ENCODE results near the gene ATP7B.

ATP7B gene

GRCh38 chr13:51956717-51957116, 54.5 kb downstream of the ATP7B start:
- no peaks in the 10 kb centered on the region for H3K36me3 ChIP-seq (ENCODE audit: insufficient read depth, low read length)
- H3K4me3 ChIP-seq (ENCODE audit: low read length): no peak overlapping the region
- no peak overlapping the region for H3K9ac ChIP-seq (ENCODE audit: low read depth, low read length)
- H3K4me1 ChIP-seq (ENCODE audit: control insufficient read depth, insufficient read depth, low read length): peaks cover 20% of the 10 kb centered on the region
- H3K9me3 ChIP-seq (replicated peaks; ENCODE audit: low read length): no peaks in the 10 kb centered on the region
- H3K4me2 ChIP-seq (ENCODE audit: low read length): no peak overlapping the region
- no peaks in the 10 kb centered on the region for H3K27me3 ChIP-seq (ENCODE audit: control insufficient read depth, insufficient read depth, low read length)

GRCh38 chr13:51955816-51956603, 55.2 kb downstream of the ATP7B start:
- Histone ChIP-seq H3K9me3 (replicated peaks; ENCODE audit: low read length) (no peaks in the 10 kb centered on the region), H3K4me2 (ENCODE audit: low read length) (peak overlapping the region; percentile 70), H3K4me1 (ENCODE audit: control insufficient read depth, insufficient read depth, low read length) (peaks cover 20% of the 10 kb centered on the region), H3K36me3 (ENCODE audit: insufficient read depth, low read length) (no peaks in the 10 kb centered on the region), H3K27me3 (ENCODE audit: control insufficient read depth, insufficient read depth, low read length) (no peaks in the 10 kb centered on the region), H3K9ac (ENCODE audit: low read depth, low read length) (no peak overlapping the region), H3K4me3 (ENCODE audit: low read length) (peak overlapping the region; percentile 41)

GRCh38 chr13:51955281-51955771, 55.9 kb downstream of the ATP7B start:
- no peaks in the 10 kb centered on the region for H3K27me3 ChIP-seq (ENCODE audit: control insufficient read depth, insufficient read depth, low read length)
- H3K9ac ChIP-seq (ENCODE audit: low read depth, low read length): no peak overlapping the region
- peak overlapping the region; percentile 11 for H3K4me3 ChIP-seq (ENCODE audit: low read length)
- H3K36me3 ChIP-seq (ENCODE audit: insufficient read depth, low read length): no peaks in the 10 kb centered on the region
- no peaks in the 10 kb centered on the region for H3K9me3 ChIP-seq (replicated peaks; ENCODE audit: low read length)
- peaks cover 20% of the 10 kb centered on the region for H3K4me1 ChIP-seq (ENCODE audit: control insufficient read depth, insufficient read depth, low read length)
- H3K4me2 ChIP-seq (ENCODE audit: low read length): peak overlapping the region; percentile 70

- no peaks in the 10 kb centered on the region for H3K9me3 ChIP-seq (replicated peaks; ENCODE audit: low read length)
- H3K4me1 ChIP-seq (ENCODE audit: control insufficient read depth, insufficient read depth, low read length): peaks cover 20% of the 10 kb centered on the region
- H3K4me3 ChIP-seq (ENCODE audit: low read length): no peak overlapping the region
- no peaks in the 10 kb centered on the region for H3K27me3 ChIP-seq (ENCODE audit: control insufficient read depth, insufficient read depth, low read length)
- no peak overlapping the region for H3K4me2 ChIP-seq (ENCODE audit: low read length)
- H3K36me3 ChIP-seq (ENCODE audit: insufficient read depth, low read length): no peaks in the 10 kb centered on the region
- no peak overlapping the region for H3K9ac ChIP-seq (ENCODE audit: low read depth, low read length)
These were observed 57.7 kb downstream of the ATP7B start for GRCh38 chr13:51953347-51954195.

- Histone ChIP-seq H3K36me3 (ENCODE audit: insufficient read depth, low read length) (no peaks in the 10 kb centered on the region), H3K9me3 (replicated peaks; ENCODE audit: low read length) (no peaks in the 10 kb centered on the region), H3K4me2 (ENCODE audit: low read length) (no peak overlapping the region), H3K4me3 (ENCODE audit: low read length) (no peak overlapping the region), H3K27me3 (ENCODE audit: control insufficient read depth, insufficient read depth, low read length) (no peaks in the 10 kb centered on the region), H3K4me1 (ENCODE audit: control insufficient read depth, insufficient read depth, low read length) (peaks cover 12% of the 10 kb centered on the region), H3K9ac (ENCODE audit: low read depth, low read length) (no peak overlapping the region)
These were observed 60.5 kb downstream of the ATP7B start for GRCh38 chr13:51950722-51951121.

- Histone ChIP-seq H3K9me3 (replicated peaks; ENCODE audit: low read length) (no peaks in the 10 kb centered on the region), H3K4me1 (ENCODE audit: control insufficient read depth, insufficient read depth, low read length) (no peaks in the 10 kb centered on the region), H3K9ac (ENCODE audit: low read depth, low read length) (no peak overlapping the region), H3K27me3 (ENCODE audit: control insufficient read depth, insufficient read depth, low read length) (peaks cover 3% of the 10 kb centered on the region), H3K4me2 (ENCODE audit: low read length) (no peak overlapping the region), H3K36me3 (ENCODE audit: insufficient read depth, low read length) (no peaks in the 10 kb centered on the region), H3K4me3 (ENCODE audit: low read length) (no peak overlapping the region)
These were observed 65.0 kb downstream of the ATP7B start for GRCh38 chr13:51946163-51946669.

GRCh38 chr13:51945149-51945548, 66.1 kb downstream of the ATP7B start:
- no peaks in the 10 kb centered on the region for H3K4me1 ChIP-seq (ENCODE audit: control insufficient read depth, insufficient read depth, low read length)
- peaks cover 3% of the 10 kb centered on the region for H3K27me3 ChIP-seq (ENCODE audit: control insufficient read depth, insufficient read depth, low read length)
- no peak overlapping the region for H3K9ac ChIP-seq (ENCODE audit: low read depth, low read length)
- H3K4me3 ChIP-seq (ENCODE audit: low read length): no peak overlapping the region
- no peaks in the 10 kb centered on the region for H3K9me3 ChIP-seq (replicated peaks; ENCODE audit: low read length)
- H3K36me3 ChIP-seq (ENCODE audit: insufficient read depth, low read length): no peaks in the 10 kb centered on the region
- no peak overlapping the region for H3K4me2 ChIP-seq (ENCODE audit: low read length)

- Histone ChIP-seq H3K4me3 (ENCODE audit: low read length) (no peak overlapping the region), H3K4me1 (ENCODE audit: control insufficient read depth, insufficient read depth, low read length) (no peaks in the 10 kb centered on the region), H3K36me3 (ENCODE audit: insufficient read depth, low read length) (no peaks in the 10 kb centered on the region), H3K4me2 (ENCODE audit: low read length) (no peak overlapping the region), H3K9me3 (replicated peaks; ENCODE audit: low read length) (no peaks in the 10 kb centered on the region), H3K27me3 (ENCODE audit: control insufficient read depth, insufficient read depth, low read length) (peaks cover 3% of the 10 kb centered on the region), H3K9ac (ENCODE audit: low read depth, low read length) (no peak overlapping the region)
These were observed 66.8 kb downstream of the ATP7B start for GRCh38 chr13:51944428-51944827.

- Histone ChIP-seq H3K4me1 (ENCODE audit: control insufficient read depth, insufficient read depth, low read length) (no peaks in the 10 kb centered on the region), H3K36me3 (ENCODE audit: insufficient read depth, low read length) (no peaks in the 10 kb centered on the region), H3K27me3 (ENCODE audit: control insufficient read depth, insufficient read depth, low read length) (peaks cover 3% of the 10 kb centered on the region), H3K4me2 (ENCODE audit: low read length) (no peak overlapping the region), H3K4me3 (ENCODE audit: low read length) (no peak overlapping the region), H3K9ac (ENCODE audit: low read depth, low read length) (no peak overlapping the region), H3K9me3 (replicated peaks; ENCODE audit: low read length) (no peaks in the 10 kb centered on the region)
These were observed 67.5 kb downstream of the ATP7B start for GRCh38 chr13:51943721-51944120.

GRCh38 chr13:51942189-51942588, 69.1 kb downstream of the ATP7B start:
- H3K4me1 ChIP-seq (ENCODE audit: control insufficient read depth, insufficient read depth, low read length): no peaks in the 10 kb centered on the region
- no peak overlapping the region for H3K9ac ChIP-seq (ENCODE audit: low read depth, low read length)
- H3K4me3 ChIP-seq (ENCODE audit: low read length): no peak overlapping the region
- no peak overlapping the region for H3K4me2 ChIP-seq (ENCODE audit: low read length)
- no peaks in the 10 kb centered on the region for H3K9me3 ChIP-seq (replicated peaks; ENCODE audit: low read length)
- peaks cover 3% of the 10 kb centered on the region for H3K27me3 ChIP-seq (ENCODE audit: control insufficient read depth, insufficient read depth, low read length)
- no peaks in the 10 kb centered on the region for H3K36me3 ChIP-seq (ENCODE audit: insufficient read depth, low read length)

GRCh38 chr13:51938454-51938853, 72.8 kb downstream of the ATP7B start:
- Histone ChIP-seq H3K4me3 (ENCODE audit: low read length) (no peak overlapping the region), H3K4me1 (ENCODE audit: control insufficient read depth, insufficient read depth, low read length) (no peaks in the 10 kb centered on the region), H3K9ac (ENCODE audit: low read depth, low read length) (no peak overlapping the region), H3K4me2 (ENCODE audit: low read length) (no peak overlapping the region), H3K9me3 (replicated peaks; ENCODE audit: low read length) (no peaks in the 10 kb centered on the region), H3K36me3 (ENCODE audit: insufficient read depth, low read length) (no peaks in the 10 kb centered on the region), H3K27me3 (ENCODE audit: control insufficient read depth, insufficient read depth, low read length) (peaks cover 3% of the 10 kb centered on the region)
